GM23338 (cell line): Measurements from ENCODE around the gene TACC3. TPM values are rescaled to one million over a fixed set of nuclear protein-coding genes. Genes with fewer than 3 reads are reported as not detected.

Experiments used
- ATAC-seq: fragments of 200-7000 bp; cut with Tn5 transposase; 3 replicates; pipeline ENCODE4 v1.9.1; 2020
- DNase-seq: peaks from one replicate; pipeline ENCODE4 v3.0.0-alpha.2; 2015; ENCODE audit warnings: low spot score
- H2AFZ ChIP-seq: fragments of 200-600 bp; sonication (generic); 2 replicates; pipeline ENCODE4 v1.8.0; 2016; ENCODE audit warnings: antibody characterized with exemption, mild to moderate bottlenecking, moderate library complexity
- H3F3A ChIP-seq: fragments of 200-600 bp; sonication (generic); replicated peaks from 2 replicates; pipeline ENCODE4 v1.8.0; 2017; ENCODE audit warnings: antibody characterized with exemption, mixed run types, low read depth
- H3K27ac ChIP-seq: fragments of 200-600 bp; sonication (generic); 2 replicates; pipeline ENCODE4 v1.6.1; 2016; ENCODE audit warnings: low read depth
- H3K27me3 ChIP-seq: fragments of 200-600 bp; sonication (generic); 2 replicates; pipeline ENCODE4 v1.8.0; 2016; ENCODE audit warnings: mild to moderate bottlenecking, mixed run types, moderate library complexity; ENCODE audit not compliant: insufficient read depth
- H3K36me3 ChIP-seq: fragments of 200-600 bp; sonication (generic); 2 replicates; pipeline ENCODE4 v1.8.0; 2016; ENCODE audit warnings: mild to moderate bottlenecking; ENCODE audit not compliant: insufficient read depth
- H3K4me1 ChIP-seq: fragments of 200-600 bp; sonication (generic); 2 replicates; pipeline ENCODE4 v1.8.0; 2016; ENCODE audit warnings: mild to moderate bottlenecking, moderate library complexity; ENCODE audit not compliant: insufficient read depth
- H3K4me2 ChIP-seq: fragments of 200-600 bp; sonication (generic); 2 replicates; pipeline ENCODE4 v1.7.1; 2017; ENCODE audit warnings: mixed run types
- H3K4me3 ChIP-seq: fragments of 200-600 bp; sonication (generic); 2 replicates; pipeline ENCODE4 v1.6.1; 2016; ENCODE audit warnings: mixed run types
- H3K79me2 ChIP-seq: fragments of 200-600 bp; sonication (generic); replicated peaks from 2 replicates; pipeline ENCODE4 v1.8.0; 2017; ENCODE audit warnings: mild to moderate bottlenecking; ENCODE audit not compliant: insufficient read depth
- H3K9me2 ChIP-seq: fragments of 200-600 bp; sonication (generic); 2 replicates; pipeline ENCODE4 v1.8.0; 2017; ENCODE audit not compliant: insufficient read depth
- H4K20me1 ChIP-seq: fragments of 200-600 bp; sonication (generic); replicated peaks from 2 replicates; pipeline ENCODE4 v1.8.0; 2017; ENCODE audit warnings: mild to moderate bottlenecking; ENCODE audit not compliant: insufficient read depth
- H3K27ac Mint-ChIP-seq: 2 replicates; pipeline ENCODE4 v1.8.0; 2020; ENCODE audit warnings: inconsistent platforms, mild to moderate bottlenecking, moderate library complexity, mixed read lengths
- H3K27me3 Mint-ChIP-seq: 3 replicates; pipeline ENCODE4 v1.8.0; 2022; ENCODE audit warnings: low read depth, mild to moderate bottlenecking, moderate library complexity, mixed read lengths, inconsistent platforms; ENCODE audit not compliant: insufficient read depth, poor library complexity
- H3K36me3 Mint-ChIP-seq: 3 replicates; pipeline ENCODE4 v1.8.0; 2021; ENCODE audit warnings: low read depth, mild to moderate bottlenecking, inconsistent platforms, moderate library complexity, mixed read lengths
- H3K4me1 Mint-ChIP-seq: 3 replicates; pipeline ENCODE4 v1.8.0; 2020; ENCODE audit warnings: mild to moderate bottlenecking, inconsistent platforms, mixed read lengths
- H3K4me3 Mint-ChIP-seq: 3 replicates; pipeline ENCODE4 v1.8.0; 2021; ENCODE audit warnings: moderate library complexity, mild to moderate bottlenecking, inconsistent platforms, mixed read lengths
- H3K9me3 Mint-ChIP-seq: 3 replicates; pipeline ENCODE4 v1.8.0; 2020; ENCODE audit warnings: moderate library complexity, mild to moderate bottlenecking, inconsistent platforms, mixed read lengths
- CREB1 ChIP-seq: fragments of 250-450 bp; sonication (Bioruptor Pico); IDR thresholded peaks from 2 replicates; pipeline ENCODE4 v1.5.0; 2020; ENCODE audit warnings: low read depth, mild to moderate bottlenecking, moderate library complexity
- EZH2 ChIP-seq: fragments of 200-600 bp; sonication (generic); IDR thresholded peaks from one replicate; pipeline ENCODE4 v1.8.0; 2017; ENCODE audit warnings: antibody characterized with exemption, mild to moderate bottlenecking, low read depth; ENCODE audit not compliant: unreplicated experiment
- EZH2phosphoT487 ChIP-seq: fragments of 200-600 bp; sonication (generic); IDR thresholded peaks from one replicate; pipeline ENCODE4 v1.8.1; 2018; ENCODE audit warnings: antibody characterized with exemption; ENCODE audit not compliant: unreplicated experiment
- JUNB ChIP-seq: IDR thresholded peaks from one replicate; pipeline ENCODE4 v1.6.1; 2016; ENCODE audit warnings: antibody characterized with exemption; ENCODE audit not compliant: unreplicated experiment
- NANOG ChIP-seq: IDR thresholded peaks from 2 replicates; pipeline ENCODE4 v1.6.1; 2016; ENCODE audit warnings: antibody characterized with exemption, borderline replicate concordance
- POLR2AphosphoS5 ChIP-seq: IDR thresholded peaks from 2 replicates; pipeline ENCODE4 v1.6.1; 2016; ENCODE audit warnings: antibody characterized with exemption, low read depth
- ZNF331 ChIP-seq: fragments of 250-450 bp; sonication (Bioruptor Pico); IDR thresholded peaks from 2 replicates; pipeline ENCODE4 v1.5.0; 2020; ENCODE audit warnings: low read depth, mild to moderate bottlenecking, moderate library complexity
- ZNF462 ChIP-seq: fragments of 250-450 bp; sonication (Bioruptor Pico); IDR thresholded peaks from 2 replicates; pipeline ENCODE4 v1.5.0; 2020; ENCODE audit warnings: mild to moderate bottlenecking, moderate library complexity
- polyA plus RNA-seq: library from polyadenylated mRNA; unstranded; fragments of >200 nt; fragmentation: Nextera tagmentation; extraction: Ambion mirVana; gene quantifications from 2 replicates; pipeline ENCODE4 v1.2.1, GENCODE V29; 2016
- total RNA-seq: library from RNA; depleted of rRNA; stranded (reverse); fragments of >200 nt; shearing (Covaris generic); gene quantifications from 2 replicates; pipeline ENCODE4 v1.2.3, GENCODE V29; 2014
- TF ChIP-seq, protein P1 (sequence below), 2 experiments: fragments of 200-600 bp in 1 of 2; sonication (generic) in 1 of 2; conservative IDR thresholded peaks; 2 replicates each; pipeline versions ENCODE4 v1.5.1 to v1.6.1; 2016 to 2017; ENCODE audit warnings: antibody characterized with exemption in 2 of 2, low read depth in 2 of 2, mild to moderate bottlenecking in 2 of 2, moderate library complexity in 1 of 2
- TF ChIP-seq, protein P2 (sequence below): IDR thresholded peaks from one replicate; pipeline ENCODE4 v1.6.1; 2018; ENCODE audit warnings: antibody characterized with exemption; ENCODE audit not compliant: unreplicated experiment

TACC3 gene
- total and polyA plus RNA-seq, 2 experiments from 2014 or later = 120 TPM

GRCh38 chr4:1723131-1723801 is 1.9 kb downstream of the TACC3 start:
- H3K36me3 Mint-ChIP-seq = peaks cover 61% of the 10 kb centered on the region

More at GRCh38 chr4:1723131-1723801, 1.9 kb downstream of the TACC3 start:
- peak overlapping the region; percentile 62; the same call in 1 of the 2 replicates for H3K27ac Mint-ChIP-seq
- no peak for TF ChIP-seq POLR2AphosphoS5
- TF ChIP-seq, protein P1, sequence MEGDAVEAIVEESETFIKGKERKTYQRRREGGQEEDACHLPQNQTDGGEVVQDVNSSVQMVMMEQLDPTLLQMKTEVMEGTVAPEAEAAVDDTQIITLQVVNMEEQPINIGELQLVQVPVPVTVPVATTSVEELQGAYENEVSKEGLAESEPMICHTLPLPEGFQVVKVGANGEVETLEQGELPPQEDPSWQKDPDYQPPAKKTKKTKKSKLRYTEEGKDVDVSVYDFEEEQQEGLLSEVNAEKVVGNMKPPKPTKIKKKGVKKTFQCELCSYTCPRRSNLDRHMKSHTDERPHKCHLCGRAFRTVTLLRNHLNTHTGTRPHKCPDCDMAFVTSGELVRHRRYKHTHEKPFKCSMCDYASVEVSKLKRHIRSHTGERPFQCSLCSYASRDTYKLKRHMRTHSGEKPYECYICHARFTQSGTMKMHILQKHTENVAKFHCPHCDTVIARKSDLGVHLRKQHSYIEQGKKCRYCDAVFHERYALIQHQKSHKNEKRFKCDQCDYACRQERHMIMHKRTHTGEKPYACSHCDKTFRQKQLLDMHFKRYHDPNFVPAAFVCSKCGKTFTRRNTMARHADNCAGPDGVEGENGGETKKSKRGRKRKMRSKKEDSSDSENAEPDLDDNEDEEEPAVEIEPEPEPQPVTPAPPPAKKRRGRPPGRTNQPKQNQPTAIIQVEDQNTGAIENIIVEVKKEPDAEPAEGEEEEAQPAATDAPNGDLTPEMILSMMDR (conservative IDR thresholded peaks at IDR 0.05; ENCODE audit: low read depth in 2 of 2) = no peak
- no peak for TF ChIP-seq EZH2phosphoT487
- no peak for TF ChIP-seq EZH2
- TF ChIP-seq ZNF331 (CRISPR knock-in tag) = no peak
- TF ChIP-seq, protein P2, sequence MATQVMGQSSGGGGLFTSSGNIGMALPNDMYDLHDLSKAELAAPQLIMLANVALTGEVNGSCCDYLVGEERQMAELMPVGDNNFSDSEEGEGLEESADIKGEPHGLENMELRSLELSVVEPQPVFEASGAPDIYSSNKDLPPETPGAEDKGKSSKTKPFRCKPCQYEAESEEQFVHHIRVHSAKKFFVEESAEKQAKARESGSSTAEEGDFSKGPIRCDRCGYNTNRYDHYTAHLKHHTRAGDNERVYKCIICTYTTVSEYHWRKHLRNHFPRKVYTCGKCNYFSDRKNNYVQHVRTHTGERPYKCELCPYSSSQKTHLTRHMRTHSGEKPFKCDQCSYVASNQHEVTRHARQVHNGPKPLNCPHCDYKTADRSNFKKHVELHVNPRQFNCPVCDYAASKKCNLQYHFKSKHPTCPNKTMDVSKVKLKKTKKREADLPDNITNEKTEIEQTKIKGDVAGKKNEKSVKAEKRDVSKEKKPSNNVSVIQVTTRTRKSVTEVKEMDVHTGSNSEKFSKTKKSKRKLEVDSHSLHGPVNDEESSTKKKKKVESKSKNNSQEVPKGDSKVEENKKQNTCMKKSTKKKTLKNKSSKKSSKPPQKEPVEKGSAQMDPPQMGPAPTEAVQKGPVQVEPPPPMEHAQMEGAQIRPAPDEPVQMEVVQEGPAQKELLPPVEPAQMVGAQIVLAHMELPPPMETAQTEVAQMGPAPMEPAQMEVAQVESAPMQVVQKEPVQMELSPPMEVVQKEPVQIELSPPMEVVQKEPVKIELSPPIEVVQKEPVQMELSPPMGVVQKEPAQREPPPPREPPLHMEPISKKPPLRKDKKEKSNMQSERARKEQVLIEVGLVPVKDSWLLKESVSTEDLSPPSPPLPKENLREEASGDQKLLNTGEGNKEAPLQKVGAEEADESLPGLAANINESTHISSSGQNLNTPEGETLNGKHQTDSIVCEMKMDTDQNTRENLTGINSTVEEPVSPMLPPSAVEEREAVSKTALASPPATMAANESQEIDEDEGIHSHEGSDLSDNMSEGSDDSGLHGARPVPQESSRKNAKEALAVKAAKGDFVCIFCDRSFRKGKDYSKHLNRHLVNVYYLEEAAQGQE = no peak
- no peak for TF ChIP-seq JUNB
- no peak for TF ChIP-seq CREB1 (CRISPR knock-in tag)
- TF ChIP-seq NANOG = no peak
- no peak for TF ChIP-seq ZNF462 (CRISPR knock-in tag)
- Histone ChIP-seq H3K36me3 (peaks cover 37% of the 10 kb centered on the region), H4K20me1 (peaks cover 36% of the 10 kb centered on the region), H3K27me3 (no peaks in the 10 kb centered on the region), H3K4me3 (peak overlapping the region; percentile 95; the same call in 1 of the 2 replicates), H3K9me2 (no peaks in the 10 kb centered on the region), H2AFZ (no peak overlapping the region), H3K4me2 (peak overlapping the region; percentile 95), H3F3A (peaks cover 32% of the 10 kb centered on the region), H3K4me1 (peaks cover 12% of the 10 kb centered on the region; the same call in 1 of the 2 replicates), H3K27ac (no peak overlapping the region; the same call in 1 of the 2 replicates), H3K79me2 (peaks cover 53% of the 10 kb centered on the region)
- no peaks in the 10 kb centered on the region; the same call in 2 of the 3 replicates for H3K9me3 Mint-ChIP-seq
- DNase-seq (no peak), ATAC-seq (no peak)
- peaks cover 20% of the 10 kb centered on the region for H3K4me1 Mint-ChIP-seq
- H3K27me3 Mint-ChIP-seq = peaks cover 17% of the 10 kb centered on the region
- H3K4me3 Mint-ChIP-seq = peak overlapping the region; percentile 97
